Central memory CD8-positive, alpha-beta T cell (primary cell): ENCODE results near the gene CCDC192.

Source experiments
- ATAC-seq: fragments of 150-1000 bp; cut with Tn5 transposase; replicated peaks from 2 replicates; pipeline ENCODE4 v1.10.0; 2022; ENCODE audit warnings: mild to moderate bottlenecking, moderate FRiP score, moderate number of reproducible peaks; ENCODE audit not compliant: poor library complexity, severe bottlenecking; ENCODE audit errors: extremely low read depth
- DNase-seq, 2 donors: peaks; one replicate each; pipeline ENCODE4 v3.0.0; 2021; ENCODE audit warnings: low spot score in 2 of 2
- H3K27ac Mint-ChIP-seq: one replicate; pipeline ENCODE4 v1.8.0; 2022; ENCODE audit warnings: low read depth, mild to moderate bottlenecking, moderate library complexity, mixed read lengths
- H3K27me3 Mint-ChIP-seq: one replicate; pipeline ENCODE4 v1.8.0; 2022; ENCODE audit warnings: mixed read lengths
- H3K36me3 Mint-ChIP-seq: one replicate; pipeline ENCODE4 v1.8.0; 2022; ENCODE audit warnings: mild to moderate bottlenecking, moderate library complexity, mixed read lengths; ENCODE audit not compliant: insufficient read depth
- H3K4me1 Mint-ChIP-seq: one replicate; pipeline ENCODE4 v1.8.0; 2022; ENCODE audit warnings: mixed read lengths
- H3K4me3 Mint-ChIP-seq: one replicate; pipeline ENCODE4 v1.8.0; 2022; ENCODE audit warnings: mild to moderate bottlenecking, moderate library complexity, mixed read lengths
- H3K9me3 Mint-ChIP-seq: one replicate; pipeline ENCODE4 v1.8.0; 2022; ENCODE audit warnings: mixed read lengths

CCDC192 gene

DNA sequence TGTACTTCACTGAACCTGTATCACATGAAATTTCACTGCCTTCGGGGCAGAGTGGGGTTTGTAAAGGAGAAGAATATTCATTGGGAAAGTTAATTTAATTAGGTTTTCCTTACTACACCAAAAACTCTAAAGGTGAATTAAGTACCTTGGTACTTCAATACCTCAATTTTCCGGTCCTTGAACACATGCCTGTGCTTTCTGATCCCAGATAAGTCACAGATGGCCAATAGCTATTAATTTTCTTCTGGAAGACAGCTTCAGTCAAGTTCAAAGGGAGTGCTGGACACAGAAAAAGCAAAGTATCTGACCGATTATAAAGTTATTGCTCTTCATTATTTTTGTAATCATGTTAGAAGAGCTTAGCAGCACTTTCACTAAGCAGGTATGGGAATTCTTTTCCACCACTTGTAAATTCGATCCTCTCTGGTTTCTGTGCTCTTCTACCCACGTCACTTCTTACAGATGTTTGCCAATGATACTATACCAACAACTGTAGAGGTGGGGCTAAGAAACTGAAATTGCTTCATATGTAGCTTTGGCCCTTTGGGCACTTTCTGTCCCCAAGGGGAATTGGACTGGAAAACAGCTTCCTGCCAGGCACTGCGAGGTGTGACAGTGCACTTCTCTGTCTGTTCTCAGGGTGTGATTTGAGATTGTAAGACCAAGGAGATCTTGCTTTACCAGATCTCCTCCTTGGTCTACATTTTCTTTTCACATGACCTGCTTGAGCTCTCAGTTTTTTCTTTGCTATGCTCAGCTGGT, 164.0 kb downstream of the CCDC192 start:
- no peak for ATAC-seq
- no peaks in the 10 kb centered on the region for H3K9me3 Mint-ChIP-seq
- no peak overlapping the region for H3K4me3 Mint-ChIP-seq

DNA sequence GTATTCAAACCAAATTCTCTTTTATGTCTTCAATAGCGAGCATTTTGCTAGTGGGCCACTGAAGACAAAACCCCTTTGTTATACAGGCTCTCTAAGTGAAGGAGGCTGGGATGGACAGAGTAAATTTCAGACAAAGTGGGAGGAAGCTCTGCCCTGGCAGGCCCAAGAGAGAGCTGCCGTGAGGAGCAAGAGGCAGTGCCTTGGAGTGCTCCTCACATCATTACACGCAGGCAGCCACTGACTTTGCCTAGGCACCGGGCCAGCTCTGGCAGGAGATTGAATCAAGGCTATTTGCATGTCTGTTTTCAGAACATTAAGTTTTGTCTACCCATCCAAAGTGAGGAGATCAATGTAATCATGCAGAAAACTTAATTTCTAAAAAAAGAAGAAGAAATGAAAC, 167.7 kb downstream of the CCDC192 start:
- no peaks in the 10 kb centered on the region for H3K9me3 Mint-ChIP-seq
- no peak for DNase-seq
- peaks cover 19% of the 10 kb centered on the region for H3K27me3 Mint-ChIP-seq

More for the DNA sequence above, 164.0 kb downstream of the CCDC192 start:
- DNase-seq, result no peak
- Mint-ChIP-seq H3K36me3 (no peaks in the 10 kb centered on the region), H3K27ac (no peak overlapping the region), H3K4me1 (no peaks in the 10 kb centered on the region), H3K27me3 (peaks cover 18% of the 10 kb centered on the region)

DNA sequence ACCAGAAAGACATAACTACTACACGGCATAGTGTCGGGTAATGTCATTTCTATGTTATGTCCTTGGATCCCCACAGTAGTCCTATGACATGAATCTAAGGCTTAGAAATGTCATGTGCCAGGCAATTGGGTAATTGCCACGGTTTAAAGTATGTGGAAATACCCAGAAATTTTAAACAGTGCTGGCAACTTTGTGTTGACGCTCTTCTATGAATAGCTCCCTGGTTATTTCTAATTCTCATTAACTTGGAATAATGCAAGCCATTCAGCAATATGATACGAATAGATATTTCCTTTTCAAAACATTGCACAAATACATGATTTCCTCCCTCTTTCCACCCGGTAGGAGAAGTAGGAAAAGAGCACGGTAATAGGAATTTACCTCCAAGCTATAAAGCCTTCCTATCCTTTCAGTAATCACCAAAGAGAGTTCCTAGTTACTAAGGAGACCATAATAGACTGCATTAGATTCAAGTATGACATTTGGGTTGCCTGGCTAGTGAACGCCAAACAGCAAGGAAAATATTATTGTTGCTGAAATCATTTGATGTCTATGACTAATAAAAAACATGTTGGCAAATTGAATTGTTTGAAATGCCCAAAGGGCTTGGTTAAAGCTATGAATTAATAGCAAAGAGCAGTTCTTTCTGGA, 168.4 kb downstream of the CCDC192 start:
- Mint-ChIP-seq H3K27ac (no peak overlapping the region), H3K4me1 (no peaks in the 10 kb centered on the region), H3K9me3 (no peaks in the 10 kb centered on the region), H3K4me3 (no peak overlapping the region), H3K36me3 (no peaks in the 10 kb centered on the region), H3K27me3 (peaks cover 19% of the 10 kb centered on the region)
- ATAC-seq (no peak), DNase-seq (no peak)

More for the DNA sequence above, 167.7 kb downstream of the CCDC192 start:
- Mint-ChIP-seq H3K4me1 (no peaks in the 10 kb centered on the region), H3K36me3 (no peaks in the 10 kb centered on the region), H3K4me3 (no peak overlapping the region), H3K27ac (no peak overlapping the region)
- no peak for ATAC-seq

- no peak for DNase-seq
Measured at GRCh38 chr5:127872494-127872893, 169.3 kb downstream of the CCDC192 start.

GRCh38 chr5:127875235-127876021, 172.2 kb downstream of the CCDC192 start:
- Mint-ChIP-seq H3K4me3 (no peak overlapping the region), H3K36me3 (no peaks in the 10 kb centered on the region), H3K27me3 (peaks cover 21% of the 10 kb centered on the region), H3K27ac (no peak overlapping the region), H3K9me3 (no peaks in the 10 kb centered on the region), H3K4me1 (peaks cover 4% of the 10 kb centered on the region)
- no peak for DNase-seq
- peak; percentile 28 for ATAC-seq

More at GRCh38 chr5:127872494-127872893, 169.3 kb downstream of the CCDC192 start:
- H3K4me3 Mint-ChIP-seq, result no peak overlapping the region
- no peak overlapping the region for H3K27ac Mint-ChIP-seq
- no peaks in the 10 kb centered on the region for H3K4me1 Mint-ChIP-seq
- peaks cover 22% of the 10 kb centered on the region for H3K27me3 Mint-ChIP-seq
- no peaks in the 10 kb centered on the region for H3K9me3 Mint-ChIP-seq
- no peak for ATAC-seq
- H3K36me3 Mint-ChIP-seq, result no peaks in the 10 kb centered on the region

DNA sequence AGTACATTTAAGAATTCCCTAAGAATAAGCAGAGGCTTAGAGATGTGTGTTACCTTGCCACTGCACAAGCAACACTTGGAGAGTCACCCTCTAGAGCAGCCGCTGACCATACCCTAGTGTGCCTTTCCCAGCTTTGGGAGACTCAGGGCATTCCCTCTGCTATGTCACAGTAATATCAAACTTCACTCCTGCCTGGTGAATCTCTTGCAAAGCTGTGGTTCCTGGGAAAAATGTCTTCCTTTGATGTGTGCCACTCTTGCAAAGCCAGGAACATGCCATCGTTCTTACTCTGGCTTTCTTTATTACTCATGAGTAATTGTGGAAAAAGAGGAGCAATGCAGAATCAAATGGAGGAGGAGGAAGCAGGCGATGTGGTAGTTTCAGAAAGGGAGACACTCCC, 173.2 kb downstream of the CCDC192 start:
- DNase-seq, result no peak
- no peaks in the 10 kb centered on the region for H3K9me3 Mint-ChIP-seq
- peaks cover 19% of the 10 kb centered on the region for H3K27me3 Mint-ChIP-seq
- H3K4me3 Mint-ChIP-seq, result no peak overlapping the region
- peaks cover 4% of the 10 kb centered on the region for H3K4me1 Mint-ChIP-seq
- no peak for ATAC-seq
- no peak overlapping the region for H3K27ac Mint-ChIP-seq
- H3K36me3 Mint-ChIP-seq, result no peaks in the 10 kb centered on the region

- H3K27me3 Mint-ChIP-seq, result peaks cover 19% of the 10 kb centered on the region
- H3K27ac Mint-ChIP-seq, result no peak overlapping the region
- H3K4me3 Mint-ChIP-seq, result no peak overlapping the region
- ATAC-seq (no peak), DNase-seq (no peak)
- no peaks in the 10 kb centered on the region for H3K9me3 Mint-ChIP-seq
- peaks cover 4% of the 10 kb centered on the region for H3K4me1 Mint-ChIP-seq
- no peaks in the 10 kb centered on the region for H3K36me3 Mint-ChIP-seq
Measured at GRCh38 chr5:127878174-127878750, 175.1 kb downstream of the CCDC192 start.

GRCh38 chr5:127884416-127884815, 181.2 kb downstream of the CCDC192 start:
- DNase-seq (no peak), ATAC-seq (no peak)
- Mint-ChIP-seq H3K27ac (no peak overlapping the region), H3K36me3 (peaks cover 2% of the 10 kb centered on the region), H3K27me3 (peaks cover 25% of the 10 kb centered on the region), H3K4me3 (no peak overlapping the region), H3K9me3 (no peaks in the 10 kb centered on the region), H3K4me1 (no peaks in the 10 kb centered on the region)

DNA sequence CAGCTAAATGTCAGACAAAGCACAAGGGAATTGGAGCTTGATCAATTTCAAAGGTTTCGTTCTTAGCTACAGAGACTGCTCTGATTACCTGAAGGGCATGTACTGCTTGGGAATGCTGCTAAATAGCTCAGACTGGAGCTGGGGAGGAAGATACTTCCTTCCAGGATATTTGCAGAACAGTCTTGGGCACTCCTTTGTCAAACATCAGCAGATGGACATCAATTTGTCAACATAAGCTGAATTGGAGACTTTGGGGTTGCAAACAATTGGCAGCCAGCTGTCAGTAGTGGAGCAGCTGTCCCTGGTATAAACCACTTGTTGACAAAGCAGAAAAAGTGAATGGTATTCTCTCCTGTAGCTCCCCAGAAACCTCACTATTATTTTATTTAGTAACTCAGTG, 182.0 kb downstream of the CCDC192 start:
- H3K4me3 Mint-ChIP-seq, result no peak overlapping the region
- H3K27ac Mint-ChIP-seq, result no peak overlapping the region
- H3K4me1 Mint-ChIP-seq, result no peaks in the 10 kb centered on the region
- no peak for DNase-seq
- no peaks in the 10 kb centered on the region for H3K9me3 Mint-ChIP-seq
- ATAC-seq, result no peak
- H3K36me3 Mint-ChIP-seq, result peaks cover 2% of the 10 kb centered on the region
- peaks cover 25% of the 10 kb centered on the region for H3K27me3 Mint-ChIP-seq

DNA sequence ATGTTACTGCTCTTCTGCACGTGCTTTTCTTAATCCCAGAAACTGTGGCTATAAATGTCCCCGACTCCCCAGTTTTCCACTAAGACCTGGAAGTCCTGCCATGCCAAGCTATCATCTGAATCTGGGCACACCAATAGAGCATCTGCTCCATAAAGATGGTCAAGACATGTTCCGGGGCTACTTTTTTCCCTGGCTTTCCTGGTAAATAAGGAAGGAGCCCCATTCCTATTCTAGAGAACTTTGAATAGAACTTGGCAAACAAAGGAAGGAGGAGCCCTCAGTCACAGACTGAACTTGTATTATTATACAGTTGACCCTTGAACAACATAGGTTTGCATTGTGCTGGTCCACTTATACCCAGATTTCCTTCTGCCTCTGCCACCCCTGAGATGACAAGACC, 182.9 kb downstream of the CCDC192 start:
- no peak for DNase-seq
- Mint-ChIP-seq H3K4me1 (no peaks in the 10 kb centered on the region), H3K27ac (no peak overlapping the region), H3K9me3 (no peaks in the 10 kb centered on the region), H3K4me3 (no peak overlapping the region), H3K36me3 (peaks cover 2% of the 10 kb centered on the region), H3K27me3 (peaks cover 25% of the 10 kb centered on the region)
- ATAC-seq, result no peak

GRCh38 chr5:127887282-127887681, 184.1 kb downstream of the CCDC192 start:
- peaks cover 2% of the 10 kb centered on the region for H3K36me3 Mint-ChIP-seq
- H3K4me3 Mint-ChIP-seq, result no peak overlapping the region
- DNase-seq (no peak), ATAC-seq (no peak)
- H3K4me1 Mint-ChIP-seq, result no peaks in the 10 kb centered on the region
- no peak overlapping the region for H3K27ac Mint-ChIP-seq
- H3K27me3 Mint-ChIP-seq, result peaks cover 23% of the 10 kb centered on the region
- H3K9me3 Mint-ChIP-seq, result no peaks in the 10 kb centered on the region

DNA sequence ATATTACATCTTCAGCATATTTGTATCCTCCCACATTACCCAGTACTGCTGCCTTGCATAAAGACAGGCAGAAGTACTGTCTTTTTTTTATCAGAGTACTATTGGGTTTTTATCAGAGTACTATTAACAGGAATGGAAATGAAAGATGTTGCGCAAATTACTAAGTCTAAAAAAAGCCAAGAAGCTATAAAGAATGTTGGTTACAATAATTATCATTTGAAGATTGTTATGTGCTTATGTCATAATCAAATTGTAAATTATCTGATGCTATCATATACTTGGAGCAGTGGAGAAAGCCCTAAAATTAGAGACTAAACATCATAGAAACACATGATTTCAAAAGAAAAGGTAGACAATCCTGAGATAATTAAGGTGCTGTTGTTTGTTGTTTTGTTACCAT, 188.8 kb downstream of the CCDC192 start:
- H3K4me3 Mint-ChIP-seq, result no peak overlapping the region
- H3K4me1 Mint-ChIP-seq, result no peaks in the 10 kb centered on the region
- DNase-seq (no peak), ATAC-seq (no peak)
- H3K27ac Mint-ChIP-seq, result no peak overlapping the region
- H3K36me3 Mint-ChIP-seq, result no peaks in the 10 kb centered on the region
- no peaks in the 10 kb centered on the region for H3K9me3 Mint-ChIP-seq
- H3K27me3 Mint-ChIP-seq, result peaks cover 5% of the 10 kb centered on the region
